ENCODE measurements around the gene MAP10.

Gene MAP10

DNA sequence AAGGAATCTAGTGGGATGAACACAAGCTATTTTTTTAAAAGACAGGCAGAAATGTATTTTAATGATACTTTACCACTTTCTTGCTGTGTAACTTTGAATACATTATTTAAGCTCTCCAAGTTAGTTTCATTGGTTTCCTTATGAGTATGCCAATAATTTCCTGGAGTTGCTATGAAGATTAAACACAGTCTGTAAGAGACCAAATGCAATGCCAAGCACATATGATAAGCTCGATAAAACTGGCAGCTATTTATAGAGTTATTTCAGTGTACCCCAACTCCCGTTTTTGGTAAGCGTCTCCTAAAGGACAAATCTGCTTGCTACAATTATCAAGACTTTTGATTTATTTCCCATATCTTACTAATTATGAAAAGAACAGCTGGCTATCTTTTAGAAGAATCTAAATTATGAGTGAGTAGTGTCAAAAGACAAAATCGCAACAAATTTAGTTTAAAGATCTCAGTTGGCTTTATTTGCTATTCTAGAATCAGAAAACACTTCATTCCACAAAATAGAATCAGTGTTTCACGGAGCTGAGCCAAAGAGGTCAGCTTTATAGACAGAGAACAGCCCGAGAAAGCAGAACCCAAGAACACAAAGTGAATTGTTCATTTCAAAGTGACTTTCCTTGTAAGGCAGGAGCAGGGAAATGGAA, 7.2 kb upstream of the MAP10 start:
- DNase-seq = no peak

DNA sequence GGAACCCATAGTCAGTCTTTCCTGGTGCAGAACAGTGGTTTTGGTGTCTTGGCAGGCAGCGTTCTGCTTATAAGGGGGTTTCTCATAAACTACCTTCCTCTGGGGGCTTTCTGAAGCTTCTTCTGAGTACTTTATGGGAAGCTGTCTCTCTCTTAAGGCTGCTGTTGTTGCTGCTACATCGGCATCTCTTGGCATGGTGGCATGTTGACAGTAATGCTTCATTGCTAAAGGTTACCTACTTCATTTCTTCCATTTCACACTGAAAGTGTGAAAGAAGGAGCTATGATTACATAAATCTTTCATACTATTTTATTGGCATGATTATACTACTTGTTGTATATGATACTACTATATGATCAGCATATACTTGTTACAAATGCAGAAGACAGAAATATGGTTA, 6.3 kb upstream of the MAP10 start:
- DNase-seq = no peak

DNA sequence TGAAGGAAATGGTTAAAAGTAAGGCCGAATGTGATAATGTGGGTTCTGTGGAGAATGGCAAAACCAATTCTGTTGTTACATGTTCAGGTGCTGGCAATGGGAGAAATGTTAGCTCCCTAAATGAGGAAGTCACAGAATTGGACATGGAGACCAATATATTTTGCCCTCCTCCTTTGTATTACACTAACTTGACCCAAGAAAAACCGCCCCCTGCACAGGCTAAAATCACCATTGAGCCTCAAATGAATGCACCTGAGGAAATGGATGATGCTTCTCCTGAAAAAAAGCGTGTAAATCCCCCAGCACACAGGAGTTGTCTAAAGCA, 932 bp downstream of the MAP10 start:
- no peak for DNase-seq

DNA sequence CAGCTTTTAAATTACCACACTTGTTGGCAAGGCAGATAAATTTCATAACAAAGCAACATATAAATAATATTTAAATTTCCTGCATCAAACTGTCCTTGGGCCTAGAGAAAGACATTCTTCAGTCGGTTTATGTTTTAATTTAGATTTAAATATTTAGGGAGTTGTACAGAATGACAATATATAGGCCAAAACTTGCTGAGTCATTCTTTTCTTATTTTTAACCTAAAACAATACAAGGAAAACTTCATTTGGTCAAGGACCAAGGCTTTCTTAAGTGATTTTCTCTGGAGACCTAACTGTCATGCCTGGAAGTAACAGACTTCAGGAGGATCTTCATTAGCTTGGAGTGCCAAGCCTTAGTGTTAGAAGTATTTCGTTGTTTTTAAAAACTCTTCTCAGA, 5.6 kb downstream of the MAP10 start:
- no peak for DNase-seq

DNA sequence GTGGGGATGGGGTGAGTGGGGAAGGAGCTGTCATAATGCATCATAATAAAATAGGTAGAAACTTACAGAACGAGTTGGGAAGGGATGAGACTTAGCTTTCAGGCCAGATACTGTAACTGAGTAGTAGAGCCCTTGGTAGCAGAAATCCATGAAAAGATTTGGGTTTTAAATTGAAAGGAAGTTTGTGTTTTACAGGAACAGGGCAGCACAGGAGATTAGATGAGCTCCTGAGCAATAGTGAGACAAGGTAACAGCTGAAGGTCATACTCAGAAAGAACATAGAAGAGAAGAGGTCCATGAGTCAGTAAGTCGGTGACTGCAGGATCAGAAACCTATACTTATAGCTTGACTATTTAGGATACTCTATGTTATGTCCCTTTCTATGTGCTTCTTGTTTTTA, 7.3 kb downstream of the MAP10 start:
- no peak for DNase-seq

DNA sequence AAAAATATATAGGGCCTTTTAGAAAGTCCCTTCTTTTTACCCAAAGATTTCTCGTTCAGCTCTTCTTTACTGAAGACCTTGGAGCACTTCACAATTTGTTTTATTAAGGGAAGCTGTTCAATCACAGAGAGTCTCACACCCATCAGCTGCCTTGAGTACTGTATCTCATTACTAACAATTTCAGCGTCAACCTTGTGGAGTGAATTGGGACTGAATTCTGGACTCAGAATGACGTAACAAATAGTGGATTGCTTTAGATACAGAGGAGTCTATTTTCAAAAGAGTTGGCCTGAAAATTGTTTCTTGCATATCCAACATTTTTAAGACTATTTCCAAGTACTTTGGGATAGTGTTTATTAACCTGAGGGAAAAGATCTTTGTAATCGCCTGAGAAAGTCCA, 7.9 kb downstream of the MAP10 start:
- no peak for DNase-seq

DNA sequence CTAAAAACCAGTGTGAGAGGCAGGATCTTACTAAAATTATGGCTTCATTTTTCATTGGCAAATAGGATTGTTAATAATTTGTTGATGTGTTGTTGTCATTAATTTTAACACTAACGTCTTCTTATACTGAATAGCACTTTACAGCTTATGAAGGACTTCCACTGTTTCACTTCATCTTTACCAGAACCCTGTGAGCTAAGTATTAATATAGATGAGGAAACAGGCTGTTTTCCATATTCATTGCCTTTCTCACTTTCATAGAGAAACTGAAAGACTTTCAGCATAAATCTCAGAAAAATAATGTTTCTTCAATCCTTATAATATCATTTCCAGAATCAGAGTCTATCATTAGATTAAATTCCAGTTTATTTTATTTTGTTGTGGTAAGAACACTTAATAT, 8.5 kb downstream of the MAP10 start:
- DNase-seq = no peak

DNA sequence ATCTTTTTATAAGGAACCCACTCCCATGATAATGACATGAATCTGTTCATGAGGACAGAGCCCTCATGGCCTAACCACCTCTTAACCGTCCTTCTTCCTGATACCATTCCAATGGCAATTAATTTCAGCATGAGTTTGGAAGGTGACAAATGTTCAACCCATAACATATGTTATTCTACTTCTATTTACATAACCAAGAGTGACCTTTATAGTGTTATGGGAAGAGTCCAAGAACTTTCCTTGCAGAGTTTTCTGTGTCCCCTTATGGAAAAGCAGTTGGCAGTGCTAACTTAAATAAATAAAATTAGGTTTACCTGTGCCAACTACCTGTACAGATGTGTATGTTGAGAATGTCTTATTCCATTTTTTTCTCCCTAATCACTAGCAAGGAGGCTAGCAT, 11.1 kb downstream of the MAP10 start:
- no peak for DNase-seq

DNA sequence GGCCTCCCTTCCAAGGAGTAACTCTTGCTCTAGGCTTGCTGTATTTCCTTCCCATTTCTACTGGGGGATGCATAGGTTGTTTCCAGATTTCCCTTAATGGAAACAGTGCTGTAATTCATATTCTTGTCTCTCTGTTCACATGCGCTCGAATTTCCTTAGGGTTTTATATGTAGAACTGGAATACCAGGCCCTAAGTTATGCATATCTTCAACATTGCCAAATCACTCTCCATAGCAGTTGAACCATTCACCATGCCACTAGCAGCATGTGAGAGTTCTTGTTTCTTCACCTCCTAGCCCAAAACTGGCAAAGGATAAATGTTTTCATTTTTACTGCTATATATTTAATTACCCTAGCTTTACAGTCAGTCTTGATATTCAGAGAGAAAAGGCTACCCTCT, 12.8 kb downstream of the MAP10 start:
- DNase-seq = no peak

DNA sequence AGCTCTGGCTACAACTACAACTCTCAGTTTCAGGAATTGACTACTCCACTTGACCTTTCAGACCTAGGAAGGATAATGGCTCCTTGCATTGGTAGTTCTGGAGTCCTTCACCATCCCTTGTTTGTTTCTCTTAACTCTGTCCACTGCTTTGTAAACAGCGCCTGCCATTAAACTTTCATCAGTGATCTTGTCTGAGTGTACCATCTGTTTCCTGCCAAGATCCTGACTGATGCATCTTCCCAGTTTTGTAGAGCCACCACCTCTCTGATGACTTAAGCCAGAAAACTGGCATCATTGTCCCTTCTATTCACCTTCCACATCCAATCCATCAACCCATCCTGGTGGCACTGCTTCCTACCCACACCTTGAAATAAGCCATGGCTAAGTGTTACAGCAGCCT, 15.2 kb downstream of the MAP10 start:
- no peak for DNase-seq

DNA sequence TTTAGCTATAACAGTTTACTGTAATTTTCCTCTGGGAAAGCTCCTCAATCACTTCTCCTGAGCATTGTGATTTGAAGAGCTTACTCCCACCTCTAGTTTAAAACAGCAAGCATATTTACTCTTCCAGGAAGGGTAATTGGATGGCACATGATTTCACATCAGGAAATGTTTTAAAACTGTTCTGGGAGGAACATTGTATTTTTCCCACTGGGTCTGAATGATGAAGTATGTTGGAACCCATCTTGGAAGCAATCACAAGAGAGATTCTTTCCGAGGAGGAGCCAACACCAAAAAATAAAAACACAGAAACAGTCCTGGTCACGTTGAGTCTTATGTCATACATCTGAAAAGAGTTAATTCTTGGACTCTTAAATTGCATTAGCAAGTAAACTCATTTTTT, 17.3 kb downstream of the MAP10 start:
- no peak for DNase-seq

DNA sequence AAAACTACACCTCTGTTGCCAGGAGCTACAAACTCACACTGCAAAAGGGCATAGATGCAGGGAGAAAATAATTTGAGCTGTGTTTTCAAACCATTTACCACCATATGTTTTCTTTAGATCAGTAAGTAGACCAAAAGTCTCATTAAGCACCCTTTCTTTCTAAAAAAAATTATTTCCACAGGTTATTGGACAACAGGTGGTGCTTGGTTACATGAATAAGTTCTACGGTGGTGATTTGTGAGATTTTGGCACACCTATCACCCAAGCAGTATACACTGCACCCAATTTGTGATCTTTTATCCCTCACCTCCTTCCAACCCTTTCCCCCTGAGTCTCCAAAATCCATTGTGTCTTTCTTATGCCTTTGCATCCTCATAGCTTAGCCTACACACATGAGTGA, 21.1 kb downstream of the MAP10 start:
- DNase-seq = no peak

DNA sequence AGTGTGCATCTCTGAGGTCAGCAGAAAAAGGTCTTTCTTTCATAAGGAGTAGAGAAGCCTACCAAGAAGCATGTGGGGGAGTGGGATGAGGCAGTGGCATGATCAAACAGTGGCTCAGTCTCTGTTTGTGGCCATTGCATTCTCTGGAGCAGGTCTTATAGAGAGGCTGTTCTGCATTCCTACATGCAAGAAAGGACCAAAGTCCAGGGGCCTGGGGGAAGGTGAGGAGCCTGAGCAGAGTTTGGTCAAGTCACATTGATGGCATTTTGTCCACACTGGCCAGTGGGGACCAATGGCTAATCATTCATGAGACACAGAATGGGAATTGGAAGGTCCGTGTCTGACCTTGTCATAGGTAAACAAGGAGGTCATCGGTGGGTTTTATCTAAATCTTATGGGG, 25.4 kb downstream of the MAP10 start:
- no peak for DNase-seq

DNA sequence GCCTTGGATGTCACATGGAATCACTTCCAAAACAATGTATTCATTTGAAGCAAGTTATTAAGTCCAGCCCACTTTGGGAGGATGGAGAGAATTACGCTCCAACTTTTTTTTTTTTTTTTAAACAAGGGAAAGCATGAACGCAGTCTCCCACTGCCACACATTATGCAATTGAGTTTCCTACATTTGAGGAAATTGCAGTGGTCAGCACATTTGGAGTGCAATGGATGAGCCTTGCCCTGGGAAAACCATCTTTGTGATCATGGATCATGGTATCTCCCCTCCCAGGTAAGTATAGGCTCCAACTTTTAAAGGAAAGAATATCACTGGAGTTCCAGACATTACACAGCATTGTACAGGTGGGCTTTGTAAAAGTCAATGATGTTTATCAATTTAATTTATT, 26.7 kb downstream of the MAP10 start:
- DNase-seq = no peak

DNA sequence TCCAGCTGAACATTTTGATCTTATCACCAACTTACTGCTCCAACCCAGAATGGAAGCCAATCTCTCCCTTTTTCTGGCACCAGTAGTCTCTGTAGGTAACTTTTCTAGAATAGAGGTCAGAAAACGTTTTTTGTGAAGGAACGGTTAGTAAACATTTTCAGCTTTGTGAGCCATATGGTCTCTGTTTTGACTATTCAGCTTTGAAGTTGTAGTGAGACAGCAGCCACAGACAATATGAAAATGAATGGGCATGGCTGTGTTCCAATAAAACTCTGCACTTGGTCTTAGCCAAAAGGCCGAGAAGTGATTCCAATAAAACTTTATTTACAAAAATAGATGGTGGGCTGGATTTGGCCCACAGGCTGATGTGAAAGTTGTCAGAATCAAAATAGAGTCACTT, 28.9 kb downstream of the MAP10 start:
- DNase-seq = no peak

DNA sequence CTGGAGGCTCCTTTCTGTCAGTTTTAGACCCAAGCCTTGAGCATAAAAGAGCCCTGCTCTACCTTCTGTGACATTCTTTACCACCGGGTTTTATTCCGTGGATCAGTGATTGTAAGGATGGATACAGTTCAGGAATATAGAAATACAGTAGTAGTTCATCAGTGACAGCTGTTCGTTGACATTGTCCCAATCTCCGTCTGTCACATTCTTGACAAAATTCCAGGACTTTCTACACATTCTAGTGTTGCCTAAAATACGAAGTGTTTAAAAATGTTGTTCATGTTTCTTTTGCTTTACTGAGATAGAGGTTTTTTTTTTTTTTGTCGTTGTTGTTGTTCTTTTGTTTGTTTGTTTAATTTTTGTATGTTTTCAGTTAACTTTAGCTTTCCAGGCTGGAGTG, 29.9 kb downstream of the MAP10 start:
- no peak for DNase-seq

DNA sequence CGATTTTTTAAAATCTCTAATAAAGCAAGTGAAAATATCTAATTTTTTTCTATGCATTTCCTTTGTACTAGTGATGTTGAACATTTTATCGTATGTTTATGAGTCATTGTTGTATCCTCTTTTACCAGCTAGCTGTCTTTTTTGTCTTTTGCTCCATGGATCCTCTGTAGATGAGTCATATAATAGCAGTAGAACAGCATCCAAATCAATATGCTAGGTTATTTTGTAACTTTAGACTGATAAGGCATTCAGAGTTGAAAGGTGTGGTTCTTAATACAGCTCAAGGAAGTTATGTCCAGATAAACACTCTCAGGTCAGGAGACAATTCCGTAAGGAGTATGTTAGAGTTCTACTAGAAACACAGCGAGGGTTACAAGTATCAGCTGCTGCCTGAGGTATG, 31.9 kb downstream of the MAP10 start:
- DNase-seq = no peak

DNA sequence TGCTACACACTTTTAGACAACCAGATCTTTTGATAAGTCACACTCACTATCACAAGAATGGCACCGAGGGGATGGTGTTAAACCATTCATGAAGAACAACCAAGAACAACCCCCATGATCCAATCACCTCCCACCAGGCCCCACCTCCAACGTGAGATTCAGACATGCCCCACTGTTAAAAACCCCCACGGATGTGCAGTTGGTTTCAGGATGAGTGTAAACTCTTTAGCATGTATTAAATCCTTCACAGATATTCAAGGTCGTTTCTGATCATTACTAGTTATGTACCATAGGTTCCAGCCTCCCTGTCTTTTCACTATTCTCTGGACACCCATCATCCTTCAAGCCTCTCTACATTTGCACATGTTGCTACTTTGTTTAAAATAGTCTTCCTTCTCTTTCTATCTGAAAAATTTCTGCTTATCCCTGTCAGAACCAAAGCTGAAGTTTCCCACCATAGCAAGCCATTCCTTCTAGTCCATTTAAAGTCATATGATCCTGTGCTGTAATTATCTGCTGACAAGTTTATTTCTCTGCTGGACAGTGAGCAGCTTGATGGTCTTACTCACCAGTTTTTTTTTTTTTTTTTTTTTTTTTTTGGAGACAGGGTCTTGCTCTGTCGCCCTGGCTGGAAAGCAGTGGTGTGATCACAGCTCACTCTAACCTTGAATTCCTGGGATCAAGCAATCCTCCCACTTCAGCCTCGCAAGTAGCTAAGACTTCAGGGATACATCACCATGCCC, 36.8 kb downstream of the MAP10 start:
- DNase-seq = no peak

DNA sequence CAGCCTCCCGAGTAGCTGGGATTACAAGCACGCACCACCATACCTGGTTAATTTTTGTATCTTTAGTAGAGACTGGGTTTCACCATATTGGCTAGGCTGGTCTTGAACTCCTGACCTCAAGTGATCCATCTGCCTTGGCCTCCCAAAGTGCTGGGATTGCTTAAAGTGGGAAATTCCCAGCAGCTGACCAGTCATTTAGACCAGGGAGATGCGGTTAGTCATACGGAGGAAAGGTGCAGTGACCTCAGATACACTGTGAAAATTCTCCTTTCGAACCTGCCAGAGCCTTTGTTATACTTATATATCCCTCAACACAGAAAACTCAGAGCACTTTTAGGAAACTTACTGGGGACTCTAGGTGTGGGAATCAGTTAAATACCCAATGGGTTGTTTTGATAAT, 39.6 kb downstream of the MAP10 start:
- DNase-seq = no peak

DNA sequence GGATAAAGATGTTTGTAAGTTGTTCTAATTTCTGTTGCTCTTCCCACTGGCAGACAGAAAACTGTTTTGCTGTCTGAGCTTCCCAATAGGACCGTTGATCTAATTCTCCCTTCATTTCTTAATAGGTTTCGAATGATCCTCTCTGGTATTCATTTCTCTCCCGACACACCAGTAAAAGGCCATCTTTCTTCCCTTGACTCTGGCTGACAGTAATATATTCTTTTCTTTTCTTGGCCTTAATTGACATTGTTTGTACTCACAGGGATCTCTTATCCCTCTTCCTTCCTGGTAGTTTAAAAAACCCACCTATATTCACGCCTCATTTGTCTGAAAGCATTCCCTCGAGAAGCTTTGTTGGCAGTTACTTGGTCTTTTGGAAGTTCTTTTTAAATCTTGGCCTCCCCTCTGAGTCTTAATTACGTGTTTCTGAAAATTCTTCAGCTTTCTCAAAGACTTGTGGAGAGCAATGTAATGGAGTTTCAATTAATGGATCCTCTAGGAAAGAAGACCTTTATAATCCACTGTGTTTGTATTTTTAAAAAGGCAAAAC, 40.3 kb downstream of the MAP10 start:
- no peak for DNase-seq

DNA sequence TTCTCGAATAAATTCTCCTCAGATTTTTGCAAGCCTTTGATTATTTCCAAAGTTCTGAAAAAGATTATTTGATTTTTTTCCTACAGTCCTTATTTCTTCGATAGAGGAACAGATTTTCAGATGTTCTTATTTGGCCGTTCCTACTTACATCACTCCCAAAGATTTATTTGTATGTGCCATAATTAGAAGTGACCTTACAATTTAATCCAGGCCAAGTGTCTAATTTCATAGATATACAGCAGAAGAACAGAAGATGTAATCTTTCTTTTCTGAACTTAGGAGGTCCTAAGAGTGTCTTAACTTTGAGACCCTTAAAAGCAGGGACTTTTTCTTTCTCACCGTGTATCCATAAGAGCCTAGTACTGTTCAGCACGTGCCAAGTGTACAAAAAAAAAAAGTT, 46.3 kb downstream of the MAP10 start:
- DNase-seq = no peak

DNA sequence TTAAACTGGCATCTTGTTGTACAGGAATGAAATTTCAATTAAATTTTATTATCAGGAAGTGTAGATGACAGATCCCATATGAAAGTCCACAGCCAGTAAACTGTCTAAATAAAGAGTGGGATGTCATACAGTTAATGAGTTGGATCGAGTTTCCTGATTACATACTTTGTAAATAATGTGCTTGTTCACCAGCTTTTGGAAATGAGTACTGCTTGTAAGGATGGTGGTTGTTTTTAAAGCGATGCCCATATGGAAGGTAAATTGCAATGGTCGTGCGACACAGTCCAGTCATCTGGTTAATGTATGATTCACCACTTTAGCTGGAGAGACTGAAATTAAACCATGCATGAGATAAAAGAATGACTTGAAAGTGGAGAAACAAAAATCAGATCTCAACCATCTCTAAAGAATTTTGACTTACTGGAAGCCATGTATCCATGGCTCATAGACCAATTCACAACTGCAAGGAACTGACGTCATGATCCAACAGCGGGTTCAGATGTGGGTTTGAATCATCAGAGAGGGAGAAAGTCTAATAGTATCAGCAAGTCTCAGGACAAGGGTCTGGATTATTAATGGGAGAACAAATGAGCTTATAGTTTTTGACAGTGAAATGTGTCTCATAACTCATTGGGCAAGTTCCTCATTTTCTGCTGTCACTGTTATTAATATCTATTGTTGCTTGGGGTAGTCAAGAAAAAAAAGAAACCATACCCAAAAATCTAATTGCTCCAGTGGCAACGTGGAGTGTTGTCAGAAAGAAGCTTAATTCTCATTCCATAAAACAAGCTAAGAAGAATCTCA, 49.0 kb downstream of the MAP10 start:
- DNase-seq = no peak

DNA sequence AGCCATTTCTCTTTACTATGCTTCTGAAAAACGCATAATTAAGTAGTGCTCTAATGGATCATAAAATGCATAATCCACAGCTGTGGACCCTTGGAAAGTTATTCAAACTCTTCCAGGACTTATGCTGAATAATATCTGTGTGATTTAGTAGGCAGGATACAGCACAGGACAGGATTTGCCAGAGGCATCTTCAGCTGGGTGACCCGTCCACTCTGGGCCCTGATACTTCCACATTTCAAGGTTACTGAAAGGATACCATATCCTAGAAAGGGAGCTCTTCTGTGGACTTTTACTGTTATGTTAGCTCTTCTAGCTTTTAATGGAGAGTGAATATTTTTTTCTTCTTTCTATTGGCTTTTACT, 49.6 kb downstream of the MAP10 start:
- DNase-seq = no peak

DNA sequence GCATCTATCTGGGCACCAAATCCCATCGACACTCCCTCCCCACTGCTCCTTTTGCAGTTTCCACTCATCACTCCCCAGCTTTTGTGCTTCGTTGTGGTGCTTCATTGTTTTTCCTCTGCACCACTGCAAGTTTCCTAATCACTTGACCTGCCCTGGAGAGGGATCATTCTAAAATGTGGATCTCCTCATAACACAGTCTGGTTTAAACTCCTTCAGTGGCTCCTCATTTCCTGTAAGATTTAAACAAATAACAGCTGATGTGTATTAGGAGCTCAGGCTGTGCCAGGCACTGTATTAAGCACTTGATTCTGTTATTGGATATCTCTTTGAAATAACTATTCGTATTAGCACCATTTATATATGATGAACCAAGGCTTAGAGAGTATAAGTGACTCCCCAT, 51.3 kb downstream of the MAP10 start:
- no peak for DNase-seq
